OCI-LY3 (cell line): Measurements from ENCODE around the gene GATA2.

Experiments
- EZH2phosphoT487 ChIP-seq: fragments of 200-600 bp; shearing (Covaris generic); IDR thresholded peaks from 2 replicates; pipeline ENCODE4 v1.6.1; 2018; ENCODE audit warnings: antibody characterized with exemption, mixed run types, low read depth
- TF ChIP-seq, protein P1 (sequence below): fragments of 200-600, 300-600 bp; sonication (generic); IDR thresholded peaks from 2 replicates; pipeline ENCODE4 v1.5.1; 2014; ENCODE audit warnings: antibody characterized with exemption, low read length, low read depth

DNA sequence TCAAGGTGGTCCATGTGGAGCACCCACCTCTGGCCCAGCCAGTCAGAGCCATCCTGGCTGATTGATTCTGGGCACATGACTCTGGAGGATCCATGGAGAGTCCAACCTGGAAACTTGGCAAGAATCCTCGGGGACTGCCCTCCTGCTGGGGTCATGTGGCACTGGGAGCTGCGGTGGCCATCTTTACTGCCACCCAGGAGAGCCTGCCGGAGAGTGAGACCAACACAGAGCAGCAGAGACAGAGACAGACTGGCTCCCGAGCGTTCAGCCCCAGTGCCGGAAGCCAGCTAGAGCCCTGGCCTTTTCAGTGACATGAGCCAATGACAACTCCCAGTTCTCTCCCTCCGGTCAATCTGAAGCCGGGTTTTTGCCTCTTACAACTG is 11.5 kb upstream of the GATA2 start:
- TF ChIP-seq, protein P1, sequence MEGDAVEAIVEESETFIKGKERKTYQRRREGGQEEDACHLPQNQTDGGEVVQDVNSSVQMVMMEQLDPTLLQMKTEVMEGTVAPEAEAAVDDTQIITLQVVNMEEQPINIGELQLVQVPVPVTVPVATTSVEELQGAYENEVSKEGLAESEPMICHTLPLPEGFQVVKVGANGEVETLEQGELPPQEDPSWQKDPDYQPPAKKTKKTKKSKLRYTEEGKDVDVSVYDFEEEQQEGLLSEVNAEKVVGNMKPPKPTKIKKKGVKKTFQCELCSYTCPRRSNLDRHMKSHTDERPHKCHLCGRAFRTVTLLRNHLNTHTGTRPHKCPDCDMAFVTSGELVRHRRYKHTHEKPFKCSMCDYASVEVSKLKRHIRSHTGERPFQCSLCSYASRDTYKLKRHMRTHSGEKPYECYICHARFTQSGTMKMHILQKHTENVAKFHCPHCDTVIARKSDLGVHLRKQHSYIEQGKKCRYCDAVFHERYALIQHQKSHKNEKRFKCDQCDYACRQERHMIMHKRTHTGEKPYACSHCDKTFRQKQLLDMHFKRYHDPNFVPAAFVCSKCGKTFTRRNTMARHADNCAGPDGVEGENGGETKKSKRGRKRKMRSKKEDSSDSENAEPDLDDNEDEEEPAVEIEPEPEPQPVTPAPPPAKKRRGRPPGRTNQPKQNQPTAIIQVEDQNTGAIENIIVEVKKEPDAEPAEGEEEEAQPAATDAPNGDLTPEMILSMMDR = no peak
- no peak for TF ChIP-seq EZH2phosphoT487
